HEK293 (cell line): Measurements from ENCODE around the gene EFCAB8.
A peak's percentile ranks its signal among the peaks of the same experiment; 100 is the strongest.

ENCODE experiments used
- CTCF ChIA-PET: fragments of 350-600 bp; formaldehyde crosslinking; extraction: SDS; loops from one replicate; lab custom pipeline; 2021; ENCODE audit warnings: antibody characterized with exemption; lab: Yijun Ruan, JAX
- POLR2A ChIA-PET: fragments of 300-600 bp; formaldehyde crosslinking; extraction: SDS; loops from one replicate; lab custom pipeline; 2020; ENCODE audit warnings: antibody characterized with exemption, inconsistent platforms; lab: Yijun Ruan, JAX
- H3K27ac ChIP-seq: fragments of 200-500 bp; sonication (Bioruptor generic); 2 replicates; pipeline ENCODE4 v1.5.1; 2014; ENCODE audit warnings: low read depth, low read length, control low read depth, inconsistent platforms; ENCODE audit errors: extremely low read depth
- H3K36me3 ChIP-seq, 2 experiments: fragments of 200-500 bp in 1 of 2; sonication (Bioruptor generic) in 1 of 2; 1 replicate in 1 of 2; 2 replicates in 1 of 2; pipeline ENCODE4 v1.5.1; 2014 to 2017; ENCODE audit warnings: inconsistent platforms in 2 of 2, low read length in 2 of 2; ENCODE audit not compliant: control insufficient read depth in 2 of 2, insufficient read depth in 1 of 2
- H3K4me1 ChIP-seq: fragments of 200-500 bp; sonication (Bioruptor generic); 2 replicates; pipeline ENCODE4 v1.5.1; 2014; ENCODE audit warnings: mild to moderate bottlenecking, low read length, inconsistent platforms; ENCODE audit not compliant: control insufficient read depth, insufficient read depth
- H3K4me3 ChIP-seq: 2 replicates; pipeline ENCODE4 v1.5.1; 2011; ENCODE audit warnings: low read depth, mild to moderate bottlenecking, control low read depth, low read length, moderate library complexity
- H3K9me3 ChIP-seq: fragments of 200-500 bp; sonication (Bioruptor generic); 2 replicates; pipeline ENCODE4 v1.5.1; 2014; ENCODE audit warnings: low read depth, low read length, inconsistent platforms; ENCODE audit not compliant: control insufficient read depth, insufficient read depth
- AEBP2 ChIP-seq: fragments of 450-650 bp; formaldehyde crosslinking; IDR thresholded peaks from 2 replicates; pipeline ENCODE4 v1.5.1; 2016; ENCODE audit warnings: missing biosample characterization, missing genetic modification characterization, borderline replicate concordance
- KLF7 ChIP-seq: fragments of 450-650 bp; formaldehyde crosslinking; IDR thresholded peaks from 2 replicates; pipeline ENCODE4 v1.5.1; 2016; ENCODE audit warnings: missing biosample characterization, missing genetic modification characterization, borderline replicate concordance
- PRDM10 ChIP-seq: fragments of 450-650 bp; formaldehyde crosslinking; IDR thresholded peaks from 2 replicates; pipeline ENCODE4 v1.5.1; 2016; ENCODE audit warnings: missing biosample characterization, missing genetic modification characterization
- PRDM6 ChIP-seq: fragments of 450-650 bp; formaldehyde crosslinking; IDR thresholded peaks from 2 replicates; pipeline ENCODE4 v1.5.1; 2017; ENCODE audit warnings: missing biosample characterization, missing genetic modification characterization
- ZNF223 ChIP-seq: fragments of 450-650 bp; formaldehyde crosslinking; IDR thresholded peaks from 2 replicates; pipeline ENCODE4 v1.5.1; 2016; ENCODE audit warnings: missing biosample characterization, missing genetic modification characterization
- ZNF24 ChIP-seq: fragments of 450-650 bp; formaldehyde crosslinking; IDR thresholded peaks from 2 replicates; pipeline ENCODE4 v1.5.1; 2016; ENCODE audit warnings: missing biosample characterization, missing genetic modification characterization
- ZNF274 ChIP-seq, 2 experiments: fragments of 200-500 bp in 1 of 2; fragments of 450-650 bp in 1 of 2; sonication (Bioruptor generic) in 1 of 2; formaldehyde crosslinking in 1 of 2; IDR thresholded peaks; 2 replicates each; pipeline versions ENCODE4 v1.5.1 to v1.6.1; 2014 to 2016; ENCODE audit warnings: borderline replicate concordance in 1 of 2, inconsistent platforms in 1 of 2, low read length in 1 of 2, missing biosample characterization in 1 of 2, missing genetic modification characterization in 1 of 2
- ZNF335 ChIP-seq: fragments of 450-650 bp; formaldehyde crosslinking; conservative IDR thresholded peaks from 2 replicates; pipeline ENCODE4 v1.5.1; 2016; ENCODE audit warnings: missing biosample characterization, missing genetic modification characterization
- ZNF423 ChIP-seq: fragments of 450-650 bp; formaldehyde crosslinking; IDR thresholded peaks from 2 replicates; pipeline ENCODE4 v1.5.1; 2016; ENCODE audit warnings: missing biosample characterization, missing genetic modification characterization
- ZNF514 ChIP-seq: fragments of 450-650 bp; formaldehyde crosslinking; IDR thresholded peaks from 2 replicates; pipeline ENCODE4 v1.5.1; 2016; ENCODE audit warnings: missing biosample characterization, missing genetic modification characterization
- ZNF707 ChIP-seq: fragments of 450-650 bp; formaldehyde crosslinking; IDR thresholded peaks from 2 replicates; pipeline ENCODE4 v1.5.1; 2016; ENCODE audit warnings: missing biosample characterization, missing genetic modification characterization
- ZNF776 ChIP-seq: fragments of 450-650 bp; formaldehyde crosslinking; IDR thresholded peaks from 2 replicates; pipeline ENCODE4 v1.5.0; 2017; ENCODE audit warnings: missing biosample characterization, missing genetic modification characterization, borderline replicate concordance

Gene EFCAB8

DNA sequence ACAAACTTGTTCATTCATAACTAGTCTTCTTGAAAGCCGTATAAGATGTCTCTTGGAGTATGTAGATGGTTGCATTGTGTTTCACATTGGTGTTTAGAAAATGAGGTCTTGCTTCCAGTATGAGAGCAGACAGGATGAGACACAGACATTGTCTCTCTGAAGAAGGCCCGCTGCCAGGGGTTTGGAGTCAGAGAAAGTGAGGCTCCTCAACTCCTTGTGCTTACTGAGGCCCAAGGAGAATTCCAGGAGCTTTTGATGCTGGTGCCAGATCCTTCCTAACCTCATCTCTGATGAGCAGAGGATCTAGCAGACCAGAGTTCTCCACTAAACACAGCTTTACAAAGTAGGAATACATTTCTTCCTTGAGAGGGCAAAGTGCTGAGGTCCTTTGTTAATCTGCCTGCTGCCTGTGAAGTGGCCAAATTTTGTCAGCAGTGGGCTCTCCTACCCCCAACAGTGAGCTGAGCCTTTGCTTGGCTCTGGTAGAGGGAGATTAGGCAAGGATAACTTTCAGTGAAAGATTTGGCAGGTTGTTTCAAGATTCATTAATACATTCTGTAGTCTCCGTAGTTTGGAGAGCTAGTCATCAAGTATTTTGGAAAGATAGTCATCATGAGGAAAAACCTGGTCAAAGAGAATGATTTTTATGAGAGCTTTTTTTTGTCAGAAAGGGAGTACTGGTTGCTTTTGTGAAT lies 29.3 kb upstream of the EFCAB8 start:
- TF ChIP-seq ZNF24 = no peak
- TF ChIP-seq ZNF514 = no peak
- TF ChIP-seq ZNF776 (tag by site-specific recombination) = no peak
- no peak for TF ChIP-seq AEBP2 (tag by site-specific recombination)
- TF ChIP-seq PRDM10 (tag by site-specific recombination) = no peak
- TF ChIP-seq ZNF707 (tag by site-specific recombination) = no peak
- ChIA-PET CTCF (interaction anchor here (0.6 to 0.8 kb wide), 4 partner anchors 10 to 996 kb away, joined by 3 to 7 read pairs (median 3); no protein-coding TSS in a partner anchor), POLR2A (interaction anchor here (1.0 kb wide), 1 partner anchor 10 kb away, joined by 10 read pairs; the partner anchor contains the start of gene MAPRE1)
- Histone ChIP-seq H3K9me3 (no peaks in the 10 kb centered on the region), H3K4me1 (peaks cover 2% of the 10 kb centered on the region), H3K36me3 (peaks cover 28 to 69% of the 10 kb centered on the region in 2 experiments; a peak in 2 of 3 replicates), H3K27ac (peak overlapping the region; percentile 14; the same call in 1 of the 2 replicates), H3K4me3 (no peak overlapping the region)

- POLR2A ChIA-PET = interaction anchor here (1.0 kb wide), 1 partner anchor 11 kb away, joined by 6 read pairs; the partner anchor contains the start of gene MAPRE1
- Histone ChIP-seq H3K4me1 (peaks cover 2% of the 10 kb centered on the region), H3K4me3 (no peak overlapping the region), H3K27ac (no peak overlapping the region), H3K9me3 (no peaks in the 10 kb centered on the region), H3K36me3 (peaks cover 34 to 72% of the 10 kb centered on the region in 2 experiments; a peak in 2 of 3 replicates)
- CTCF ChIA-PET = interaction anchor here (0.5 to 0.7 kb wide), 3 partner anchors 158 to 600 kb away, joined by 3 read pairs; no protein-coding TSS in a partner anchor
- no peak for TF ChIP-seq ZNF423 (tag by site-specific recombination)
- no peak for TF ChIP-seq KLF7 (tag by site-specific recombination)
- no peak for TF ChIP-seq ZNF335 (tag by site-specific recombination)
- no peak for TF ChIP-seq ZNF223 (tag by site-specific recombination)
Observed at GRCh38 chr20:32830437-32830836, 28.3 kb upstream of the EFCAB8 start.

GRCh38 chr20:32831982-32832381 lies 26.7 kb upstream of the EFCAB8 start:
- Histone ChIP-seq H3K36me3 (peaks cover 40 to 74% of the 10 kb centered on the region in 2 experiments), H3K4me1 (peaks cover 2% of the 10 kb centered on the region), H3K27ac (no peak overlapping the region), H3K9me3 (no peaks in the 10 kb centered on the region), H3K4me3 (no peak overlapping the region)
- TF ChIP-seq ZNF274 (IDR thresholded peaks at IDR 0.05; ENCODE audit: low read length) (no peak), ZNF274 (tag by site-specific recombination; IDR thresholded peaks at IDR 0.05; ENCODE audit: borderline replicate concordance) (no peak), PRDM6 (tag by site-specific recombination) (peak; percentile 33; the same call in 1 of the 2 replicates)
- ChIA-PET CTCF (interaction anchor here (0.7 kb wide), 1 partner anchor 69 kb away, joined by 3 read pairs; no protein-coding TSS in a partner anchor), POLR2A (no interaction called here)
